Neural crest cell (in vitro differentiated cells): ENCODE data around the gene PDE7B. TPM values are rescaled to one million over a fixed set of nuclear protein-coding genes. Genes with fewer than 3 reads are reported as not detected.

Experiments used
- DNase-seq: peaks from one replicate; pipeline ENCODE4 v3.0.0; 2021; ENCODE audit warnings: low read depth, mixed read lengths, low spot score
- H3K27ac Mint-ChIP-seq: one replicate; pipeline ENCODE4 v1.8.0; 2021; ENCODE audit warnings: mild to moderate bottlenecking, mixed read lengths; ENCODE audit not compliant: unreplicated experiment
- H3K27me3 Mint-ChIP-seq: 2 replicates; pipeline ENCODE4 v1.8.0; 2021; ENCODE audit warnings: low read depth, mild to moderate bottlenecking, mixed read lengths
- H3K36me3 Mint-ChIP-seq: 2 replicates; pipeline ENCODE4 v1.8.0; 2021; ENCODE audit warnings: low read depth, mild to moderate bottlenecking, mixed read lengths
- H3K4me1 Mint-ChIP-seq: 2 replicates; pipeline ENCODE4 v1.8.0; 2021; ENCODE audit warnings: mixed read lengths
- H3K4me3 Mint-ChIP-seq: one replicate; pipeline ENCODE4 v1.8.0; 2021; ENCODE audit warnings: mild to moderate bottlenecking, mixed read lengths
- H3K9me3 Mint-ChIP-seq: 2 replicates; pipeline ENCODE4 v1.8.0; 2021; ENCODE audit warnings: mixed read lengths
- total RNA-seq: library from RNA; stranded (reverse); gene quantifications from 2 replicates; pipeline ENCODE4 v1.2.1, GENCODE V29; 2021
- TF ChIP-seq, protein P1 (sequence below): fragments of 200-600 bp; sonication (generic); conservative IDR thresholded peaks from 2 replicates; pipeline ENCODE4 v1.5.0; 2021; ENCODE audit warnings: antibody characterized with exemption, mild to moderate bottlenecking

Gene PDE7B
- total RNA-seq, 1 donor from 2014 or later = 0.58 TPM

DNA sequence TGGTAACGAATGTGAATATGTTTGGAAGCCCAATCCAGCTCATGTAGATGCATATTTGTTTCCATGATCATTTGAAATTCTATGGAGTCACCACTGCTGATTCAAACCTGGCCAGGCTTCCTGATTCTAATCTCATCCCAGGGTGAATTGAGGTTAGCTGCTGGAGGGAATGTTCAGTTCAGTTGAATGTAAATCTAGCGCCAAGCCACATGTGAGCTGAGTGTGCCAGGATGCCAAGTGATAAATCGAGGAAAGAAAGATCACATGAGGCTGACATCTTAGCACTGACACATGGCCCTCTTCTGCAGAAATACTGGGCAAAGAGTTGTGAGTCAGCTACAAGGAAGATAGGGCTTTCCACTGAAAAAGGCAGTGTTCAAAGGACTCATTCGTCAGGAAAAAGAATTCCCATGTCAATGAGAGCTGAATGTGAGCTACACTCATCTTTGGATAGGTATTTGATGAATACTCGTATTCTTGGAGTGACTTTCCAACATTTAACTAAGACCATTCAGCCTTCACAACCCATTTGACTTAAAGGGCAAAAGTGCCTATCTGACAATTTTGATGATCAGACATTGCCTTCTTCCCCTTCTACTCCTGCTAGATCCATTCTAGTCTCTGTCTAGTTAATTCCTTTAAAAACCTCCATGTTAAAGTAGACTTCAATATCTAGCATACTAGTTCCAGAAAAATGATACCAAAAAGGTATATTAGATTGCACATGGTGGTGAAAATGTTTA lies 226.5 kb downstream of the PDE7B start:
- no peaks in the 10 kb centered on the region for H3K36me3 Mint-ChIP-seq
- no peaks in the 10 kb centered on the region for H3K27me3 Mint-ChIP-seq
- H3K9me3 Mint-ChIP-seq = peaks cover 3% of the 10 kb centered on the region
- no peak overlapping the region for H3K27ac Mint-ChIP-seq
- H3K4me3 Mint-ChIP-seq = no peak overlapping the region
- no peaks in the 10 kb centered on the region for H3K4me1 Mint-ChIP-seq
- TF ChIP-seq, protein P1, sequence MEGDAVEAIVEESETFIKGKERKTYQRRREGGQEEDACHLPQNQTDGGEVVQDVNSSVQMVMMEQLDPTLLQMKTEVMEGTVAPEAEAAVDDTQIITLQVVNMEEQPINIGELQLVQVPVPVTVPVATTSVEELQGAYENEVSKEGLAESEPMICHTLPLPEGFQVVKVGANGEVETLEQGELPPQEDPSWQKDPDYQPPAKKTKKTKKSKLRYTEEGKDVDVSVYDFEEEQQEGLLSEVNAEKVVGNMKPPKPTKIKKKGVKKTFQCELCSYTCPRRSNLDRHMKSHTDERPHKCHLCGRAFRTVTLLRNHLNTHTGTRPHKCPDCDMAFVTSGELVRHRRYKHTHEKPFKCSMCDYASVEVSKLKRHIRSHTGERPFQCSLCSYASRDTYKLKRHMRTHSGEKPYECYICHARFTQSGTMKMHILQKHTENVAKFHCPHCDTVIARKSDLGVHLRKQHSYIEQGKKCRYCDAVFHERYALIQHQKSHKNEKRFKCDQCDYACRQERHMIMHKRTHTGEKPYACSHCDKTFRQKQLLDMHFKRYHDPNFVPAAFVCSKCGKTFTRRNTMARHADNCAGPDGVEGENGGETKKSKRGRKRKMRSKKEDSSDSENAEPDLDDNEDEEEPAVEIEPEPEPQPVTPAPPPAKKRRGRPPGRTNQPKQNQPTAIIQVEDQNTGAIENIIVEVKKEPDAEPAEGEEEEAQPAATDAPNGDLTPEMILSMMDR = no peak
- DNase-seq = no peak

DNA sequence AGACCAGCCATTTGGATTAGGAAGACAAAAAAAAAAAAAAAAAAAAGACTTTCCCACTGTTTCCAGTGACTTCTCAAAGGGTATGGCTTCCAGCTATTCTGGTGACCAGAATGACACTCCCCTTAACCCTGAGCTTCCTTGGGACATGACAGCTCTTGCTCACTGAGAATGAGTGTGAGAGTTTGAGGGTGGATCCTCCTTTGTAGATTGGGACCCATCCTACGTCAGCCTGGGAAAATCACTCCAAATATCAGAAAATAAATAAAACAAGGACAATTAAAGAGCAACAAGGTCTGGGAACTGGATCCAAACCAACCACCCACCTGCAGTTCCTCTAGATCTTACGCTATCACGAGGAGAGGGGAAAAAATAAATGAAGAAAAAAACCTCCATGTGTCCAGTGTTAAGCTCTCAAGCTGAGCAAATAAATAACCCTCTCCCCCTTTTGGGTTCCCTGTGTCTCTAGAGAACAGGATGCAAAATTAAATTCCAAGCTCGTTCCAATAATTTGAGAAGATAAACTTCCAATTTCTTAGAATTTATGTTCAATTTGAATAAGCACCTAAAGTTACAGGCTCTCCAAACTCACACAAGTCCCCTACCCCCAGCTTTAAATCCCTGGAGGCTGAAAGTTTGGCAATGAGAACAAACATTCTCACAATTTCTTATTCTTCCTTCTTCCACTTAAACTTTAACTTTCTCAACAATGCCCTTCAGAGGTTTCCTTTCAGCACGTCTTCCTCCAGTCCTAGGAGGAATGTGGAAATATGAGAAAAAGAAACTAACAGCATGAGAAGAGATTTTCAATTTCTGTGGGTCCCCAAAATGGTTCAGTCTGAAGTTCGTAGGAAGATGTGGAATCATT lies 228.4 kb downstream of the PDE7B start:
- Mint-ChIP-seq H3K9me3 (no peaks in the 10 kb centered on the region), H3K27me3 (no peaks in the 10 kb centered on the region), H3K27ac (no peak overlapping the region), H3K4me3 (no peak overlapping the region), H3K36me3 (no peaks in the 10 kb centered on the region), H3K4me1 (no peaks in the 10 kb centered on the region)
- no peak for DNase-seq
- TF ChIP-seq, protein P1 = no peak

- no peak for DNase-seq
- Mint-ChIP-seq H3K36me3 (no peaks in the 10 kb centered on the region), H3K4me1 (no peaks in the 10 kb centered on the region), H3K27me3 (no peaks in the 10 kb centered on the region), H3K4me3 (no peak overlapping the region), H3K9me3 (no peaks in the 10 kb centered on the region), H3K27ac (no peak overlapping the region)
- TF ChIP-seq, protein P1 = no peak
Observed at GRCh38 chr6:136083540-136083939, 232.0 kb downstream of the PDE7B start.

GRCh38 chr6:136084403-136084802 lies 232.9 kb downstream of the PDE7B start:
- Mint-ChIP-seq H3K36me3 (no peaks in the 10 kb centered on the region), H3K4me3 (no peak overlapping the region), H3K4me1 (no peaks in the 10 kb centered on the region), H3K9me3 (no peaks in the 10 kb centered on the region), H3K27me3 (no peaks in the 10 kb centered on the region), H3K27ac (no peak overlapping the region)
- DNase-seq = no peak
- TF ChIP-seq, protein P1 = no peak

- Mint-ChIP-seq H3K36me3 (no peaks in the 10 kb centered on the region), H3K27ac (no peak overlapping the region), H3K4me1 (no peaks in the 10 kb centered on the region), H3K27me3 (no peaks in the 10 kb centered on the region), H3K9me3 (no peaks in the 10 kb centered on the region), H3K4me3 (no peak overlapping the region)
- TF ChIP-seq, protein P1 = no peak
- DNase-seq = no peak
Observed at GRCh38 chr6:136085370-136086115, 234.0 kb downstream of the PDE7B start.
